GM12878 (cell line): ENCODE results near the gene HMGCS1. TPM values are rescaled to one million over a fixed set of nuclear protein-coding genes. Genes with fewer than 3 reads are reported as not detected.
A peak's percentile ranks its signal among the peaks of the same experiment; 100 is the strongest.

Experiments
- ATAC-seq: fragments of 200-7000 bp; cut with Tn5 transposase; 3 replicates; pipeline ENCODE4 v1.9.1; 2020; ENCODE audit warnings: mild to moderate bottlenecking, moderate library complexity
- Bru-seq: library from RNA; stranded (reverse); fragments of 400-500 nt; gene quantifications from one replicate; lab custom pipeline; 2021; lab: Mats Ljungman, UMichigan
- BruChase-seq, 2 experiments: library from RNA; stranded (reverse); fragments of 400-500 nt; gene quantifications; one replicate each; lab custom pipeline; 2021; lab: Mats Ljungman, UMichigan
- BruUV-seq: library from RNA; stranded (reverse); fragments of 400-500 nt; replicated peaks from 2 replicates; lab custom pipeline; 2021; lab: Mats Ljungman, UMichigan
- CTCF ChIA-PET: fragments of 300-600 bp; sonication (Branson Sonifier 250); formaldehyde crosslinking; extraction: SDS; loops from one replicate; lab custom pipeline; 2021; ENCODE audit warnings: inconsistent platforms; lab: Yijun Ruan, JAX
- POLR2A ChIA-PET: fragments of 350-600 bp; formaldehyde crosslinking; extraction: SDS; loops from one replicate; lab custom pipeline; 2021; ENCODE audit warnings: inconsistent platforms; lab: Charles Lee
- RAD21 ChIA-PET: fragments of 300-600 bp; sonication (Branson Sonifier 250); formaldehyde crosslinking; loops from one replicate; lab custom pipeline; 2023; ENCODE audit warnings: antibody characterized with exemption; ENCODE audit not compliant: unreplicated experiment; lab: Charles Lee
- SMC1A ChIA-PET: fragments of 300-600 bp; sonication (Branson Sonifier 250); formaldehyde crosslinking; loops from one replicate; lab custom pipeline; 2023; ENCODE audit not compliant: unreplicated experiment, uncharacterized antibody; lab: Charles Lee
- DNase-seq: peaks from one replicate; pipeline ENCODE4 v3.0.0-alpha.2; 2011; ENCODE audit warnings: low read depth, low spot score
- FAIRE-seq: peaks from 3 replicates; lab custom pipeline; 2011; peaks lifted over from hg19 to GRCh38; lab: Jason Lieb, UNC
- H2AFZ ChIP-seq: 2 replicates; pipeline ENCODE4 v1.6.0; 2011; ENCODE audit warnings: low read depth, low read length, control low read depth; ENCODE audit not compliant: control insufficient read depth
- H3K27ac ChIP-seq: 2 replicates; pipeline ENCODE4 v1.5.1; 2011; ENCODE audit warnings: control low read depth; ENCODE audit not compliant: control insufficient read depth, insufficient read depth
- H3K27me3 ChIP-seq, 2 experiments: replicated peaks in 1 of 2; 2 replicates each; pipeline versions ENCODE4 v1.6.0 to v1.6.1; 2011; ENCODE audit warnings: low read length in 1 of 2; ENCODE audit not compliant: control insufficient read depth in 2 of 2, insufficient read depth in 2 of 2
- H3K36me3 ChIP-seq, 2 experiments: 2 replicates each; pipeline ENCODE4 v1.5.1; 2011; ENCODE audit warnings: low read length in 1 of 2; ENCODE audit not compliant: control insufficient read depth in 2 of 2, insufficient read depth in 2 of 2
- H3K4me1 ChIP-seq: 2 replicates; pipeline ENCODE4 v1.6.1; 2011; ENCODE audit warnings: mild to moderate bottlenecking, low read length, moderate library complexity, mixed read lengths; ENCODE audit not compliant: control insufficient read depth, insufficient read depth
- H3K4me2 ChIP-seq: 2 replicates; pipeline ENCODE4 v1.6.0; 2011; ENCODE audit warnings: control low read depth; ENCODE audit not compliant: control insufficient read depth, insufficient read depth
- H3K4me3 ChIP-seq: fragments of 200-600 bp; sonication (generic); 2 replicates; pipeline ENCODE4 v1.5.1; 2016
- H3K79me2 ChIP-seq: 2 replicates; pipeline ENCODE4 v1.6.0; 2011; ENCODE audit warnings: low read length; ENCODE audit not compliant: control insufficient read depth, insufficient read depth
- H3K9ac ChIP-seq: 2 replicates; pipeline ENCODE4 v1.8.0; 2011; ENCODE audit warnings: low read length, control low read depth, mixed read lengths; ENCODE audit not compliant: control insufficient read depth, insufficient read depth
- H3K9me3 ChIP-seq: replicated peaks from 3 replicates; pipeline ENCODE4 v1.5.1; 2011; ENCODE audit warnings: mild to moderate bottlenecking, low read length; ENCODE audit not compliant: control insufficient read depth, insufficient read depth
- H4K20me1 ChIP-seq: 2 replicates; pipeline ENCODE4 v1.6.0; 2011; ENCODE audit not compliant: control insufficient read depth, insufficient read depth
- CEBPB ChIP-seq, 2 experiments: fragments of 150-350 bp in 1 of 2; IDR thresholded peaks; 2 replicates each; pipeline ENCODE4 v1.6.1; 2012 to 2014; ENCODE audit warnings: low read depth in 2 of 2, low read length in 2 of 2, borderline replicate concordance in 1 of 2, inconsistent platforms in 1 of 2
- CEBPZ ChIP-seq: fragments of 150-350 bp; IDR thresholded peaks from 2 replicates; pipeline ENCODE4 v1.6.1; 2016; ENCODE audit warnings: low read depth, low read length
- CREM ChIP-seq: IDR thresholded peaks from 2 replicates; pipeline ENCODE4 v1.6.1; 2014; ENCODE audit warnings: antibody characterized with exemption, low read depth
- CTCF ChIP-seq, 3 experiments: IDR thresholded peaks in 2 of 3; conservative IDR thresholded peaks in 1 of 3; 2 replicates each; pipeline ENCODE4 v1.5.1; 2011; ENCODE audit warnings: low read depth in 3 of 3, low read length in 3 of 3, mild to moderate bottlenecking in 3 of 3, control low read depth in 2 of 3, moderate library complexity in 2 of 3, inconsistent platforms in 1 of 3, mixed read lengths in 1 of 3; ENCODE audit not compliant: control insufficient read depth in 2 of 3, insufficient read depth in 1 of 3; ENCODE audit errors: extremely low read depth in 1 of 3
- EED ChIP-seq: sonication (generic); IDR thresholded peaks from 2 replicates; pipeline ENCODE4 v1.6.1; 2016; ENCODE audit warnings: antibody characterized with exemption, low read depth
- IKZF2 ChIP-seq, 2 experiments: fragments of 450-650 bp; IDR thresholded peaks; 2 replicates each; pipeline ENCODE4 v1.6.1; 2017; ENCODE audit warnings: mild to moderate bottlenecking in 2 of 2, moderate library complexity in 2 of 2
- KAT2A ChIP-seq: conservative IDR thresholded peaks from 2 replicates; pipeline ENCODE4 v1.6.1; 2011; ENCODE audit warnings: low read depth, low read length; ENCODE audit not compliant: control insufficient read depth
- MEF2B ChIP-seq: fragments of 450-650 bp; IDR thresholded peaks from 2 replicates; pipeline ENCODE4 v1.6.1; 2018; ENCODE audit warnings: mild to moderate bottlenecking, moderate library complexity; ENCODE audit not compliant: partially characterized antibody, poor library complexity, severe bottlenecking
- MYC ChIP-seq: IDR thresholded peaks from 2 replicates; pipeline ENCODE4 v1.6.1; 2011; ENCODE audit warnings: mild to moderate bottlenecking, low read length, moderate library complexity, inconsistent platforms; ENCODE audit not compliant: insufficient read depth, insufficient replicate concordance, insufficient read length, severe bottlenecking
- NRF1 ChIP-seq: conservative IDR thresholded peaks from 2 replicates; pipeline ENCODE4 v1.6.1; 2011; ENCODE audit warnings: mild to moderate bottlenecking, low read depth, low read length, improper control_type of control experiment
- TCF12 ChIP-seq: IDR thresholded peaks from 2 replicates; pipeline ENCODE4 v1.6.1; 2011; ENCODE audit warnings: low read depth, mild to moderate bottlenecking, low read length
- WGBS: methylation state at CpG from one replicate; pipeline ENCODE4 v1.1.6; 2016; ENCODE audit warnings: low lambda C conversion rate; ENCODE audit not compliant: insufficient replicate concordance, insufficient coverage; ENCODE audit errors: missing lambda C conversion rate; 5-methylcytosine and 5-hydroxymethylcytosine counted together
- in situ Hi-C: fragments of 300-500 bp; cut with MboI; formaldehyde crosslinking; loops from 9 replicates; pipeline ENCODE4 v1.14.3; 2018; ENCODE audit warnings: mixed read lengths
- intact Hi-C: fragments of 100-400 bp; cut with micrococcal nuclease; formaldehyde crosslinking; loops from one replicate; pipeline ENCODE4 v1.14.2; 2022; ENCODE audit not compliant: unreplicated experiment
- long read RNA-seq, 2 experiments: library from polyadenylated mRNA; unstranded; transcript quantifications; one replicate each; pipeline ENCODE4 v2.0.0, GENCODE V29; 2019 to 2020
- polyA minus RNA-seq, 3 experiments: library from RNA; depleted of rRNA, polyadenylated mRNA; stranded (reverse); fragments of >200 nt; gene quantifications; 2 replicates each; pipeline ENCODE4 v1.2.3, GENCODE V29; 2011
- polyA plus RNA-seq, 11 experiments: library from polyadenylated mRNA; depleted of rRNA in 4 of 11; unstranded in 6 of 11; stranded (reverse) in 5 of 11; fragments of >200 nt; fragmentation: Nextera tagmentation in 4 of 11; fragmentation: Illumina TruSeq in 1 of 11; extraction: Ambion mirVana in 4 of 11; extraction: Trizol in 1 of 11; gene quantifications; 1 replicate in 1 of 11; 2 replicates in 10 of 11; pipeline versions ENCODE4 v1.2.1 to v1.2.3, GENCODE V29; 2011 to 2016; ENCODE audit warnings: inconsistent platforms in 2 of 11, missing spikeins in 2 of 11, low read depth in 1 of 11
- total RNA-seq, 4 experiments: library from RNA; depleted of rRNA in 3 of 4; stranded (reverse); fragments of >200 nt in 3 of 4; fragmentation: Illumina TruSeq in 1 of 4; extraction: Trizol in 1 of 4; gene quantifications; 2 replicates each; pipeline versions ENCODE4 v1.2.1 to v1.2.3, GENCODE V29; 2013 to 2021

Gene HMGCS1
- total RNA-seq (2013; cell fraction: nucleolus; rRNA removed): 281 and 289 TPM in 2 replicates
- total RNA-seq (2014; rRNA removed) (62.5 and 76.2 TPM in 2 replicates), total RNA-seq (2014; rRNA removed; fragmentation: Illumina TruSeq; extraction: Trizol) (123 and 137 TPM in 2 replicates), total RNA-seq (2021) (131 and 142 TPM in 2 replicates), polyA plus RNA-seq (2011; rRNA removed) (193 and 302 TPM in 2 replicates), polyA plus RNA-seq (2014; fragmentation: Illumina TruSeq; extraction: Trizol) (185 and 250 TPM in 2 replicates), polyA plus RNA-seq (2014; fragmentation: Nextera tagmentation; extraction: Ambion mirVana) (10 to 100 TPM; 74.9 to 94.1 TPM), polyA plus RNA-seq (2014; rRNA removed) (103 and 140 TPM in 2 replicates), polyA plus RNA-seq (2016; fragmentation: Nextera tagmentation; extraction: Ambion mirVana) (10 to 100 TPM; 24.0 to 26.8 TPM), polyA minus RNA-seq (2011; rRNA and poly(A)+ RNA removed) (159 and 212 TPM in 2 replicates), Bru-seq, nascent RNA (percentile 97 among the genes with signal in this experiment), BruChase-seq, experiment 1, labeled RNA remaining after a 6-hour chase (percentile 94 among the genes with signal in this experiment), BruChase-seq, experiment 2, labeled RNA remaining after a 2-hour chase (percentile 98 among the genes with signal in this experiment)
- 24.3 TPM for polyA plus RNA-seq (2011; ENCODE audit: low read depth)
- polyA plus RNA-seq (2011; cell fraction: cytosol; rRNA removed): 64.6 and 75.4 TPM in 2 replicates
- 182 and 213 TPM in 2 replicates for polyA plus RNA-seq (2011; cell fraction: nucleus; rRNA removed)
- polyA plus RNA-seq (2012): 38.9 and 82.7 TPM in 2 replicates
- 62.0 and 67.2 TPM in 2 replicates for polyA minus RNA-seq (2011; cell fraction: cytosol; rRNA and poly(A)+ RNA removed)
- 134 and 186 TPM in 2 replicates for polyA minus RNA-seq (2011; cell fraction: nucleus; rRNA and poly(A)+ RNA removed)
- long read RNA-seq, experiment 1, partial matches to known transcripts: 2 of 4 reads
- long read RNA-seq, experiment 1, other reads (novel, unspliced or antisense): 2 of 4 reads
- long read RNA-seq, experiment 2, transcript HMGCS1-201 (11 exons, 3,506 nt): major isoform, 5 of 30 reads
- long read RNA-seq, experiment 2, partial matches to known transcripts: 10 of 30 reads
- long read RNA-seq, experiment 2, other reads (novel, unspliced or antisense): 11 of 30 reads

- intact Hi-C loops: loop anchor here (2.0 to 5.0 kb wide), 6 partner anchors 169 to 321 kb away; partner anchors contain the start of genes NNT, TMEM267 and ZNF131
- no peaks in the 10 kb centered on the region for H4K20me1 ChIP-seq
- ATAC-seq: peak; percentile 92
- H3K79me2 ChIP-seq: peaks cover 50% of the 10 kb centered on the region
- H3K4me1 ChIP-seq: peaks cover 6% of the 10 kb centered on the region
- H3K9ac ChIP-seq: peak within 1 kb of the TSS; percentile 72
- ChIA-PET SMC1A (interaction anchor here (0.7 to 3.9 kb wide), 15 partner anchors 10 to 272 kb away, joined by 3 to 20 read pairs (median 6); partner anchors contain the start of genes TMEM267 and ZNF131), RAD21 (interaction anchor here (0.5 to 3.8 kb wide), 14 partner anchors 10 to 321 kb away, joined by 3 to 38 read pairs (median 5); partner anchors contain the start of genes TMEM267 and ZNF131), POLR2A (interaction anchor here (0.8 to 4.1 kb wide), 15 partner anchors 9 to 320 kb away, joined by 3 to 46 read pairs (median 5); partner anchors contain the start of genes TMEM267 and ZNF131), CTCF (interaction anchor here (0.8 to 4.4 kb wide), 15 partner anchors 9 to 271 kb away, joined by 3 to 34 read pairs (median 6); partner anchors contain the start of genes TMEM267 and ZNF131)
- DNase-seq: peak; percentile 100
- in situ Hi-C loops: no loop called here
- H3K4me2 ChIP-seq: peak within 1 kb of the TSS; percentile 81
- WGBS: under 1% methylated on average over 67 of the region's 70 CpGs
- H3K27ac ChIP-seq: peak within 1 kb of the TSS; percentile 84
- H3K9me3 ChIP-seq: no peaks in the 10 kb centered on the region; the same call in 1 of the 3 replicates
- no peaks in the 10 kb centered on the region for H3K27me3 ChIP-seq
- peaks cover 0 to 7% of the 10 kb centered on the region in 2 experiments; a peak in 1 of 4 replicates for H3K36me3 ChIP-seq
- peak; percentile 99 for FAIRE-seq
- no TSS peak for BruUV-seq
- peak within 1 kb of the TSS; percentile 79 for H3K4me3 ChIP-seq
- H2AFZ ChIP-seq: peak within 1 kb of the TSS; percentile 86
- no peak for TF ChIP-seq NRF1
- TF ChIP-seq CREM: peak; percentile 92
- TF ChIP-seq CEBPB (IDR thresholded peaks at IDR 0.05; ENCODE audit: borderline replicate concordance in 1 of 2, low read depth in 2 of 2, low read length in 2 of 2): no peak
- TF ChIP-seq CTCF (IDR thresholded peaks at IDR 0.05 in 2 of 3, conservative IDR thresholded peaks at IDR 0.05 in 1 of 3; ENCODE audit: control insufficient read depth in 2 of 3, extremely low read depth in 1 of 3, insufficient read depth in 1 of 3, low read depth in 3 of 3, low read length in 3 of 3): peak in 2 of 3 experiments; percentile 6 to 16; a peak in 1 of 6 replicates
- peak; percentile 54 for TF ChIP-seq MEF2B
- no peak for TF ChIP-seq KAT2A
- no peak for TF ChIP-seq MYC
- no peak; a peak in 1 of 4 replicates for TF ChIP-seq IKZF2 (IDR thresholded peaks at IDR 0.05)
- peak; percentile 73 for TF ChIP-seq CEBPZ
- TF ChIP-seq TCF12: no peak
- TF ChIP-seq EED: no peak
These were observed at the start of gene HMGCS1 for GRCh38 chr5:43313035-43313853. TSS of gene HMGCS1 (minus strand) at chr5:43313412. CDS start at chr5:43298965, 14,447 bp downstream.
